Neuronal stem cell (in vitro differentiated cells): ENCODE measurements around the gene PARG. TPM values are rescaled to one million over a fixed set of nuclear protein-coding genes. Genes with fewer than 3 reads are reported as not detected.

Experiments
- DNase-seq: peaks from one replicate; pipeline ENCODE4 v3.0.0-alpha.2; 2013; ENCODE audit warnings: low spot score
- H2AFZ ChIP-seq: one replicate; pipeline ENCODE4 v1.6.1; 2013; ENCODE audit warnings: mild to moderate bottlenecking, low read length, inconsistent platforms
- H2AK5ac ChIP-seq: 2 replicates; pipeline ENCODE4 v1.6.1; 2013; ENCODE audit warnings: low read depth, mild to moderate bottlenecking, inconsistent platforms, low read length, moderate library complexity, mixed read lengths
- H2BK120ac ChIP-seq: 2 replicates; pipeline ENCODE4 v1.6.1; 2013; ENCODE audit warnings: low read depth, mild to moderate bottlenecking, inconsistent platforms, low read length, moderate library complexity, mixed read lengths
- H2BK12ac ChIP-seq: one replicate; pipeline ENCODE4 v1.6.1; 2013; ENCODE audit warnings: low read length, inconsistent platforms
- H2BK15ac ChIP-seq: 2 replicates; pipeline ENCODE4 v1.6.1; 2013; ENCODE audit warnings: mild to moderate bottlenecking, low read length, inconsistent platforms, mixed read lengths
- H2BK5ac ChIP-seq: one replicate; pipeline ENCODE4 v1.6.1; 2013; ENCODE audit warnings: inconsistent platforms, mild to moderate bottlenecking, low read length, moderate library complexity
- H3K14ac ChIP-seq: one replicate; pipeline ENCODE4 v1.6.1; 2013; ENCODE audit warnings: low read length, inconsistent platforms
- H3K18ac ChIP-seq: 2 replicates; pipeline ENCODE4 v1.6.1; 2013; ENCODE audit warnings: low read length, inconsistent platforms
- H3K23ac ChIP-seq: 2 replicates; pipeline ENCODE4 v1.6.1; 2013; ENCODE audit warnings: low read depth, mild to moderate bottlenecking, mixed read lengths, low read length, inconsistent platforms; ENCODE audit not compliant: poor library complexity
- H3K27ac ChIP-seq: replicated peaks from 3 replicates; pipeline ENCODE4 v1.5.1; 2013; ENCODE audit warnings: low read length, inconsistent platforms
- H3K27me3 ChIP-seq, 3 experiments: 2 replicates each; pipeline ENCODE4 v1.6.1; 2013; ENCODE audit warnings: low read length in 3 of 3, mild to moderate bottlenecking in 2 of 3, inconsistent platforms in 1 of 3, low read depth in 1 of 3, mixed read lengths in 1 of 3, moderate library complexity in 1 of 3; ENCODE audit not compliant: control insufficient read depth in 3 of 3, insufficient read depth in 3 of 3
- H3K36me3 ChIP-seq, 2 donors: replicated peaks in 1 of 2; 2 replicates each; pipeline ENCODE4 v1.6.1; 2013; ENCODE audit warnings: low read length in 2 of 2; ENCODE audit not compliant: control insufficient read depth in 2 of 2, insufficient read depth in 2 of 2
- H3K4ac ChIP-seq: 2 replicates; pipeline ENCODE4 v1.6.1; 2013; ENCODE audit warnings: inconsistent platforms, mild to moderate bottlenecking, low read length, moderate library complexity
- H3K4me1 ChIP-seq, 2 donors: 1 replicate in 1 of 2; 2 replicates in 1 of 2; pipeline ENCODE4 v1.6.1; 2013; ENCODE audit warnings: low read length in 2 of 2, low read depth in 1 of 2; ENCODE audit not compliant: control insufficient read depth in 2 of 2, insufficient read depth in 1 of 2
- H3K4me2 ChIP-seq: one replicate; pipeline ENCODE4 v1.6.1; 2013; ENCODE audit warnings: mild to moderate bottlenecking, low read length, inconsistent platforms; ENCODE audit not compliant: insufficient read depth, poor library complexity, severe bottlenecking
- H3K4me3 ChIP-seq, 2 donors: 2 replicates each; pipeline ENCODE4 v1.5.1; 2013; ENCODE audit warnings: low read length in 2 of 2, mild to moderate bottlenecking in 2 of 2, inconsistent platforms in 1 of 2, moderate library complexity in 1 of 2
- H3K79me1 ChIP-seq: one replicate; pipeline ENCODE4 v1.6.1; 2013; ENCODE audit warnings: low read depth, mild to moderate bottlenecking, inconsistent platforms, low read length, moderate library complexity
- H3K9ac ChIP-seq: one replicate; pipeline ENCODE4 v1.6.1; 2013; ENCODE audit warnings: mild to moderate bottlenecking, low read depth, low read length, inconsistent platforms; ENCODE audit not compliant: poor library complexity
- H3K9me3 ChIP-seq, 2 donors: replicated peaks in 1 of 2; 2 replicates each; pipeline versions ENCODE3 to v1.6.1; 2013; ENCODE audit warnings: low read length in 2 of 2, mild to moderate bottlenecking in 2 of 2, inconsistent platforms in 1 of 2, low read depth in 1 of 2, mixed read lengths in 1 of 2, moderate library complexity in 1 of 2; ENCODE audit not compliant: control insufficient read depth in 2 of 2, insufficient read depth in 1 of 2
- H4K8ac ChIP-seq: one replicate; pipeline ENCODE4 v1.6.1; 2013; ENCODE audit warnings: low read depth, mild to moderate bottlenecking, inconsistent platforms, low read length, moderate library complexity
- H4K91ac ChIP-seq: one replicate; pipeline ENCODE4 v1.6.1; 2013; ENCODE audit warnings: low read length, low read depth, mild to moderate bottlenecking, inconsistent platforms; ENCODE audit not compliant: poor library complexity
- WGBS, 2 donors: extraction: QIAGEN DNeasy Blood & Tissue Kit; methylation state at CpG; one replicate each; pipeline ENCODE4 v1.1.7; 2013; ENCODE audit warnings: missing lambda C conversion rate in 2 of 2, mixed read lengths in 1 of 2; ENCODE audit not compliant: insufficient read length in 2 of 2, insufficient replicate concordance in 1 of 2; ENCODE audit errors: extremely low coverage in 2 of 2; 5-methylcytosine and 5-hydroxymethylcytosine counted together
- small RNA-seq: library from polyadenylated mRNA; stranded (forward); fragments of <200 nt; extraction: miRNeasy Mini kit (QIAGEN cat#:217004); gene quantifications from one replicate; pipeline ENCODE3, GENCODE V24; 2013; ENCODE audit not compliant: insufficient read depth

PARG gene

GRCh38 chr10:49768329-49768728, 173.5 kb downstream of the PARG start:
- H3K18ac ChIP-seq: peak overlapping the region; percentile 4
- H3K23ac ChIP-seq: no peak overlapping the region
- H3K9ac ChIP-seq: peak overlapping the region; percentile 37
- peak overlapping the region; percentile 64 for H3K14ac ChIP-seq
- H2AFZ ChIP-seq: peak overlapping the region; percentile 53
- H3K9me3 ChIP-seq: peaks cover 1 to 15% of the 10 kb centered on the region in 2 donors
- no peaks in the 10 kb centered on the region for H3K36me3 ChIP-seq
- no peak overlapping the region for H4K91ac ChIP-seq
- H3K4me3 ChIP-seq: peak overlapping the region in 1 of 2 donors; percentile 44
- H2BK120ac ChIP-seq: no peak overlapping the region
- H3K27ac ChIP-seq: no peak overlapping the region
- DNase-seq: no peak
- peaks cover 0 to 4% of the 10 kb centered on the region in 2 donors for H3K4me1 ChIP-seq
- H2BK12ac ChIP-seq: no peak overlapping the region
- no peak overlapping the region for H4K8ac ChIP-seq
- H2BK5ac ChIP-seq: no peak overlapping the region
- H3K4ac ChIP-seq: no peak overlapping the region
- no CpG with 5 or more reads among the region's 38 CpGs for WGBS, 2 donors
- peaks cover 0 to 22% (median 16%) of the 10 kb centered on the region in 3 experiments for H3K27me3 ChIP-seq
- no peaks in the 10 kb centered on the region for H3K79me1 ChIP-seq
- peak overlapping the region; percentile 26 for H2BK15ac ChIP-seq
- peak overlapping the region; percentile 25 for H3K4me2 ChIP-seq
- H2AK5ac ChIP-seq: peak overlapping the region; percentile 46

Small RNAs within 50 kb of the gene (small RNA-seq; reads per million reads assigned to genes)
- gene RNA5SP317 (not detected), gene SNORA74C-2 (not detected)
